ENCODE results near the gene CX3CR1. TPM values are rescaled to one million over a fixed set of nuclear protein-coding genes. Genes with fewer than 3 reads are reported as not detected.

The CX3CR1 gene, protein sequence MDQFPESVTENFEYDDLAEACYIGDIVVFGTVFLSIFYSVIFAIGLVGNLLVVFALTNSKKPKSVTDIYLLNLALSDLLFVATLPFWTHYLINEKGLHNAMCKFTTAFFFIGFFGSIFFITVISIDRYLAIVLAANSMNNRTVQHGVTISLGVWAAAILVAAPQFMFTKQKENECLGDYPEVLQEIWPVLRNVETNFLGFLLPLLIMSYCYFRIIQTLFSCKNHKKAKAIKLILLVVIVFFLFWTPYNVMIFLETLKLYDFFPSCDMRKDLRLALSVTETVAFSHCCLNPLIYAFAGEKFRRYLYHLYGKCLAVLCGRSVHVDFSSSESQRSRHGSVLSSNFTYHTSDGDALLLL
- 0.07 TPM in 1 of 2 replicates, not detected in the other for total RNA-seq

GRCh38 chr3:39279745-39280517 is at the start of gene CX3CR1:
Gene CX3CR1 (minus strand): TSS chr3:39280036. CDS start chr3:39266509, 13,527 bp downstream.

GRCh38 chr3:39329493-39329892 is 49.7 kb upstream of the CX3CR1 start, which contains the start of gene CCR8:
Gene CCR8 (plus strand): TSS chr3:39329709. CDS start chr3:39332332, 2,623 bp downstream.

Other genes starting within 250 kb of the CX3CR1 start
- gene SCN11A, start 228.1 kb downstream of the CX3CR1 start, total RNA-seq: under 0.01 TPM in 2 replicates
- 21.9 and 40.2 TPM in 2 replicates for gene WDR48, start 228.0 kb downstream of the CX3CR1 start, total RNA-seq
- gene GORASP1, start 172.4 kb downstream of the CX3CR1 start, total RNA-seq: 19.1 and 36.2 TPM in 2 replicates
- gene TTC21A, start 172.4 kb downstream of the CX3CR1 start, total RNA-seq: 0.34 and 2.0 TPM in 2 replicates
- gene CSRNP1, start 126.4 kb downstream of the CX3CR1 start, total RNA-seq: 13.2 and 16.4 TPM in 2 replicates
- gene XIRP1, start 87.4 kb downstream of the CX3CR1 start, total RNA-seq: not detected in 2 replicates
- not detected in 2 replicates for gene CCR8, start 49.7 kb upstream of the CX3CR1 start, total RNA-seq
- 20.1 and 20.5 TPM in 2 replicates for gene SLC25A38, start 103.3 kb upstream of the CX3CR1 start, total RNA-seq
- 929 and 2,581 TPM in 2 replicates for gene RPSA, start 126.7 kb upstream of the CX3CR1 start, total RNA-seq
- gene MOBP, start 187.6 kb upstream of the CX3CR1 start, total RNA-seq: not detected in 2 replicates

Measured in nasal cavity respiratory epithelium epithelial cell of viscerocranial mucosa (primary cell).